CD4-positive, alpha-beta memory T cell (primary cell): ENCODE results near the gene SAP30BP. TPM values are rescaled to one million over a fixed set of nuclear protein-coding genes. Genes with fewer than 3 reads are reported as not detected.

Source experiments
- CTCF ChIA-PET: fragments of 350-600 bp; sonication (Branson Sonifier 250); formaldehyde crosslinking; loops from one replicate; lab custom pipeline; 2021; ENCODE audit warnings: inconsistent platforms; ENCODE audit not compliant: partially characterized antibody; lab: Charles Lee
- POLR2A ChIA-PET: fragments of 350-600 bp; sonication (Branson Sonifier 250); formaldehyde crosslinking; loops from one replicate; lab custom pipeline; 2021; ENCODE audit not compliant: partially characterized antibody; lab: Charles Lee
- DNase-seq, 5 donors: peaks; one replicate each; pipeline versions ENCODE4 v3.0.0 to v3.0.0-alpha.2; 2020 to 2022; ENCODE audit warnings: mixed read lengths in 1 of 5
- H3K27ac ChIP-seq: one replicate; pipeline ENCODE4 v1.7.0; 2013; ENCODE audit warnings: low read depth, low read length
- H3K27me3 ChIP-seq: 2 replicates; pipeline ENCODE4 v1.7.0; 2013; ENCODE audit warnings: mild to moderate bottlenecking, low read length, moderate library complexity; ENCODE audit not compliant: insufficient read depth
- H3K36me3 ChIP-seq: 2 replicates; pipeline ENCODE4 v1.7.0; 2013; ENCODE audit warnings: mild to moderate bottlenecking, low read length, moderate library complexity; ENCODE audit not compliant: insufficient read depth
- H3K4me1 ChIP-seq: 2 replicates; pipeline ENCODE4 v1.7.0; 2013; ENCODE audit warnings: mild to moderate bottlenecking, low read length, moderate library complexity; ENCODE audit not compliant: insufficient read depth
- H3K4me3 ChIP-seq, 2 donors: one replicate each; pipeline ENCODE4 v1.7.0; 2013; ENCODE audit warnings: low read length in 2 of 2, mild to moderate bottlenecking in 1 of 2
- H3K9me3 ChIP-seq, 2 donors: one replicate each; pipeline ENCODE4 v1.7.0; 2013; ENCODE audit warnings: low read length in 2 of 2, control low read depth in 1 of 2; ENCODE audit not compliant: control insufficient read depth in 1 of 2
- H3K27ac Mint-ChIP-seq, 7 donors: one replicate each; pipeline ENCODE4 v1.8.0; 2020 to 2021; ENCODE audit warnings: mixed read lengths in 7 of 7, mild to moderate bottlenecking in 6 of 7, inconsistent platforms in 3 of 7, moderate library complexity in 3 of 7
- H3K27me3 Mint-ChIP-seq, 2 donors: one replicate each; pipeline ENCODE4 v1.8.0; 2020 to 2021; ENCODE audit warnings: mixed read lengths in 2 of 2
- H3K36me3 Mint-ChIP-seq, 2 donors: one replicate each; pipeline ENCODE4 v1.8.0; 2020 to 2021; ENCODE audit warnings: mixed read lengths in 2 of 2, inconsistent platforms in 1 of 2, mild to moderate bottlenecking in 1 of 2
- H3K4me1 Mint-ChIP-seq, 4 donors: one replicate each; pipeline ENCODE4 v1.8.0; 2020 to 2021; ENCODE audit warnings: mixed read lengths in 4 of 4, mild to moderate bottlenecking in 1 of 4
- H3K4me3 Mint-ChIP-seq, 8 donors: one replicate each; pipeline ENCODE4 v1.8.0; 2020 to 2021; ENCODE audit warnings: mixed read lengths in 8 of 8, mild to moderate bottlenecking in 7 of 8, moderate library complexity in 6 of 8, inconsistent platforms in 3 of 8
- H3K9me3 Mint-ChIP-seq, 8 donors: one replicate each; pipeline ENCODE4 v1.8.0; 2020 to 2021; ENCODE audit warnings: mixed read lengths in 8 of 8, mild to moderate bottlenecking in 5 of 8, inconsistent platforms in 3 of 8, moderate library complexity in 1 of 8
- intact Hi-C: fragments of 100-400 bp; cut with micrococcal nuclease; formaldehyde crosslinking; loops from one replicate; pipeline ENCODE4 v1.15.1; 2023
- polyA plus RNA-seq, 2 donors: library from polyadenylated mRNA; unstranded; fragments of 300-500 nt; fragmentation: Illumina TruSeq; gene quantifications; one replicate each; pipeline ENCODE4 v1.2.3, GENCODE V29; 2021
- total RNA-seq, 2 experiments: library from RNA; stranded (reverse); gene quantifications; one replicate each; pipeline ENCODE4 v1.2.3, GENCODE V29; 2021

Gene SAP30BP
- total and polyA plus RNA-seq, 4 experiments from 2014 or later, result 69.9 to 119 (median 97.5) TPM

- CTCF ChIA-PET, result interaction anchor here (0.6 to 3.3 kb wide), 3 partner anchors 10 to 63 kb away, joined by 3 to 20 read pairs (median 12); partner anchors contain the start of gene SMIM5
- Mint-ChIP-seq H3K36me3 (peaks cover 16 to 50% of the 10 kb centered on the region in 2 donors), H3K4me3 (no peak overlapping the region), H3K27ac (no peak overlapping the region), H3K27me3 (no peaks in the 10 kb centered on the region), H3K9me3 (no peaks in the 10 kb centered on the region), H3K4me1 (peaks cover 28 to 62% (median 39%) of the 10 kb centered on the region in 4 donors)
- POLR2A ChIA-PET, result interaction anchor here (1.0 kb wide), 1 partner anchor 18 kb away, joined by 3 read pairs; the partner anchor contains the start of genes RECQL5 and SAP30BP
- Histone ChIP-seq H3K27me3 (no peaks in the 10 kb centered on the region), H3K4me3 (no peak overlapping the region), H3K4me1 (peaks cover 15% of the 10 kb centered on the region), H3K36me3 (peaks cover 26% of the 10 kb centered on the region), H3K9me3 (no peaks in the 10 kb centered on the region), H3K27ac (no peak overlapping the region)
- intact Hi-C loops, result no loop called here
- DNase-seq, result no peak
These were observed 17.1 kb downstream of the SAP30BP start for GRCh38 chr17:75684249-75684648.

DNA sequence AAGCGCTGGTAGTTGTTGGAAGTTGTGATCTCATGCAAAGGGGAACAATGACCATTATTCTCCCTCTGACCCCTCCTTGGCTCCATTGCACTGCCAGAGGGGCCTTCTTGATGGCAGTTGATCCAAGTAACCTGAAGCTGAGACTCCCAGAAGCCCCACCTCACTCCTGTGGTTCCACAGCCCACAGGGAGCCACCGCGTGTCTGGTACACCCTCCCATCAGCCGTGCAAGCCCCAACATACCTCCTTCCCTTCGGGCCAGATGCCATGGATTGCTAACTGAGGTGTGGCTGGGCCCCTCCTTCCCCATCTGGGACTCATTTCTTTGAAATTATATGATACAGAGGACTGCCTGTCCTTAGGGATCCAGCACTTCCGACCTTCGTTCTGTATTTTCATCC, 17.8 kb downstream of the SAP30BP start:
- no peaks in the 10 kb centered on the region for H3K9me3 Mint-ChIP-seq
- ChIA-PET CTCF (interaction anchor here (1.1 to 2.8 kb wide), 2 partner anchors 10 to 52 kb away, joined by 3 to 12 read pairs; partner anchors contain the start of gene SMIM5), POLR2A (no interaction called here)
- Histone ChIP-seq H3K36me3 (peaks cover 22% of the 10 kb centered on the region), H3K27me3 (no peaks in the 10 kb centered on the region), H3K9me3 (no peaks in the 10 kb centered on the region), H3K4me1 (peaks cover 20% of the 10 kb centered on the region), H3K27ac (no peak overlapping the region), H3K4me3 (no peak overlapping the region)
- no peaks in the 10 kb centered on the region for H3K27me3 Mint-ChIP-seq
- peaks cover 12 to 50% of the 10 kb centered on the region in 2 donors for H3K36me3 Mint-ChIP-seq
- peaks cover 32 to 68% (median 45%) of the 10 kb centered on the region in 4 donors for H3K4me1 Mint-ChIP-seq
- intact Hi-C loops, result no loop called here
- H3K4me3 Mint-ChIP-seq, result no peak overlapping the region
- no peak overlapping the region for H3K27ac Mint-ChIP-seq
- DNase-seq, result no peak

DNA sequence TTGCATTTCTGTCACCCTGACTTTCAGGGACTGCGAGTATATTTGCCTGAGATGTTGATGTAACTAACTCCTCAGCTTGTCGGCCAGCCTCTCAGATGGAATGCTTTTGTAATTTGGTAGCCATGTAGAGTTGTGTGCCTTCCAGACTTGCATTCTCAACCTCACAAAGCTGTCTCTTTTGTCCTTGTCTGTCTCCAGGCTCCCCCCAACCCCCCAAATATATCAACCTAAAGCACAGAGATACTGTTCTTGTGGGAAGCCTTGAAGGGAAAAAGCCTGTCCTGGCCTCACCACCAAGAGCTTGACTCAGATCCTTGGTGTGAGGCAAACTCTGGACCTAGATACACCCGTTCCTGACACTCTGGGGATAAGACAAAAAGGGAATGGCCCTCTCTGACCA, 18.4 kb downstream of the SAP30BP start:
- intact Hi-C loops, result no loop called here
- no peak for DNase-seq
- ChIA-PET POLR2A (no interaction called here), CTCF (interaction anchor here (1.1 to 2.8 kb wide), 2 partner anchors 11 to 53 kb away, joined by 3 to 12 read pairs; partner anchors contain the start of gene SMIM5)
- Histone ChIP-seq H3K27me3 (no peaks in the 10 kb centered on the region), H3K4me1 (peaks cover 20% of the 10 kb centered on the region), H3K27ac (no peak overlapping the region), H3K4me3 (no peak overlapping the region), H3K36me3 (peaks cover 18% of the 10 kb centered on the region), H3K9me3 (no peaks in the 10 kb centered on the region)
- peaks cover 33 to 68% (median 46%) of the 10 kb centered on the region in 4 donors for H3K4me1 Mint-ChIP-seq
- no peak overlapping the region for H3K4me3 Mint-ChIP-seq
- H3K27me3 Mint-ChIP-seq, result no peaks in the 10 kb centered on the region
- H3K9me3 Mint-ChIP-seq, result no peaks in the 10 kb centered on the region
- peak overlapping the region in 1 of 7 donors; percentile 17 for H3K27ac Mint-ChIP-seq
- H3K36me3 Mint-ChIP-seq, result peaks cover 10 to 52% of the 10 kb centered on the region in 2 donors

- intact Hi-C loops, result no loop called here
- no peak overlapping the region for H3K27ac ChIP-seq
- no peak for DNase-seq
- Mint-ChIP-seq H3K27ac (peak overlapping the region; percentile 37 to 90 (median 63)), H3K4me3 (peak overlapping the region in 2 of 8 donors; percentile 10 to 30), H3K36me3 (peaks cover 13 to 64% of the 10 kb centered on the region in 2 donors), H3K4me1 (peaks cover 39 to 67% (median 46%) of the 10 kb centered on the region in 4 donors), H3K9me3 (no peaks in the 10 kb centered on the region), H3K27me3 (no peaks in the 10 kb centered on the region)
- no peaks in the 10 kb centered on the region for H3K27me3 ChIP-seq
- H3K4me3 ChIP-seq, result no peak overlapping the region
- CTCF ChIA-PET, result interaction anchor here (1.0 to 3.3 kb wide), 4 partner anchors 12 to 59 kb away, joined by 4 to 11 read pairs (median 8); partner anchors contain the start of gene SMIM5
- POLR2A ChIA-PET, result no interaction called here
- no peaks in the 10 kb centered on the region for H3K9me3 ChIP-seq
- peaks cover 32% of the 10 kb centered on the region for H3K36me3 ChIP-seq
- peaks cover 20% of the 10 kb centered on the region for H3K4me1 ChIP-seq
These were observed 21.2 kb downstream of the SAP30BP start for GRCh38 chr17:75688209-75688825.

DNA sequence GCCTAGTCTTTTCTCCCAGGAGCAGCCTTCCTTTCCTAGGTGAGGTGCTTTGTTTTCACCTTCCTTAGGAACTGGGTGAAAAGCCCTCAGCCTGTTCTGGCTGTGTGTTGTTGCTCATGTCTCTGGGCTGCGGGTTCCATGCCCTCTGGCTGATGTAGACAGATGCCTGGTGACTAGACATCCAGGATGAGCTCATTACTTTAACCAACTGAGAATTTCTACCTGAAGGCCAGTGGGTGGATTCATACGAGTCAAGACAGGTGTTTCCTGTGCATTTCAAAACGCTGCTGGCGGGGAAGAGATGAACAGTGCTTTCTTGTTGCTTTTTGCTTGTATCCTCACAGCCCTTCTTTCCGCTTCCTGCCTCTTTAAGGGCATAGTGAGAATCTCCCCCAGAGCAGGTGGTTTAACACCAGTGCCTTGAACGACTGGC, 22.3 kb downstream of the SAP30BP start:
- peaks cover 32 to 57% (median 37%) of the 10 kb centered on the region in 4 donors for H3K4me1 Mint-ChIP-seq
- Histone ChIP-seq H3K27me3 (no peaks in the 10 kb centered on the region), H3K36me3 (peaks cover 37% of the 10 kb centered on the region), H3K4me3 (no peak overlapping the region), H3K4me1 (peaks cover 20% of the 10 kb centered on the region), H3K9me3 (no peaks in the 10 kb centered on the region), H3K27ac (no peak overlapping the region)
- H3K36me3 Mint-ChIP-seq, result peaks cover 13 to 69% of the 10 kb centered on the region in 2 donors
- ChIA-PET POLR2A (no interaction called here), CTCF (interaction anchor here (1.1 to 3.3 kb wide), 3 partner anchors 15 to 58 kb away, joined by 6 to 11 read pairs (median 10); partner anchors contain the start of gene SMIM5)
- DNase-seq, result peak; percentile 37 to 59 (median 55)
- no peaks in the 10 kb centered on the region for H3K9me3 Mint-ChIP-seq
- peak overlapping the region in 5 of 8 donors; percentile 7 to 58 (median 36) for H3K4me3 Mint-ChIP-seq
- intact Hi-C loops, result no loop called here
- H3K27ac Mint-ChIP-seq, result peak overlapping the region; percentile 49 to 87 (median 77)
- no peaks in the 10 kb centered on the region for H3K27me3 Mint-ChIP-seq

DNA sequence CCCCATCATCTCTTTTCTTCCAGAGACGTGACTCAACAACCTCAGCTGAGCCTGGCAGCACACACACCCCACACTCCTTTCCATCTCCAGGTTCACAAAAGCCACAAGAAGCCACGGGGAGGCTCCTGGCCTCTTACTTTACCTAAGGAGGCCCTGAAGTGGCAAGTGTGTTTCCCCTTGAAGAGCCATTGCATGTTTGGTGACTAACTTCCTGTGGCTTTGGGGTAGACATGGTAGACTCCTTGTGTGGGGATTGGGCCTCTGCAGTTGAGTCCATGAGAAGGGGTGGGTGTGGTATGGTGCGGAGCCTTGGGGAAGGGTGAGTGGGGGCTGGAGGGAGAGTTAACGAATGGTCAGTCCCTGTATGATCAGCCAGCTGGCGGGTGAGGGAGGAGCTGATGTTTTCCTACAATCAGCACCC, 24.2 kb downstream of the SAP30BP start:
- intact Hi-C loops, result no loop called here
- Histone ChIP-seq H3K27ac (no peak overlapping the region), H3K4me3 (no peak overlapping the region), H3K9me3 (no peaks in the 10 kb centered on the region), H3K4me1 (peaks cover 20% of the 10 kb centered on the region), H3K36me3 (peaks cover 47% of the 10 kb centered on the region), H3K27me3 (no peaks in the 10 kb centered on the region)
- H3K36me3 Mint-ChIP-seq, result peaks cover 11 to 67% of the 10 kb centered on the region in 2 donors
- CTCF ChIA-PET, result interaction anchor here (3.3 kb wide), 1 partner anchor 58 kb away, joined by 10 read pairs; the partner anchor contains the start of gene SMIM5
- DNase-seq, result no peak
- peak overlapping the region in 3 of 7 donors; percentile 29 to 70 (median 29) for H3K27ac Mint-ChIP-seq
- peaks cover 24 to 46% (median 28%) of the 10 kb centered on the region in 4 donors for H3K4me1 Mint-ChIP-seq
- H3K27me3 Mint-ChIP-seq, result no peaks in the 10 kb centered on the region
- no peaks in the 10 kb centered on the region for H3K9me3 Mint-ChIP-seq
- no peak overlapping the region for H3K4me3 Mint-ChIP-seq
- POLR2A ChIA-PET, result interaction anchor here (1.1 kb wide), 2 partner anchors 11 to 30 kb away, joined by 3 read pairs; partner anchors contain the start of gene ITGB4
